IMR-90 (cell line): ENCODE measurements around the gene NFE2. TPM values are rescaled to one million over a fixed set of nuclear protein-coding genes. Genes with fewer than 3 reads are reported as not detected.

Source experiments
- ATAC-seq: fragments of 200-7000 bp; cut with Tn5 transposase; 2 replicates; pipeline ENCODE4 v1.9.1; 2020; ENCODE audit warnings: low read depth, mild to moderate bottlenecking, moderate library complexity
- BruUV-seq: library from RNA; stranded (reverse); fragments of 400-500 nt; replicated peaks from 2 replicates; lab custom pipeline; 2021; lab: Mats Ljungman, UMichigan
- CTCF ChIA-PET: fragments of 300-600 bp; formaldehyde crosslinking; extraction: SDS; loops from one replicate; lab custom pipeline; 2021; ENCODE audit warnings: antibody characterized with exemption; lab: Yijun Ruan, JAX
- POLR2A ChIA-PET: fragments of 300-600 bp; sonication (Branson Sonifier 250); formaldehyde crosslinking; loops from one replicate; lab custom pipeline; 2022; ENCODE audit warnings: antibody characterized with exemption; ENCODE audit not compliant: unreplicated experiment; lab: Charles Lee
- DNase-seq: peaks from one replicate; pipeline ENCODE4 v3.0.0; 2013
- H2AFZ ChIP-seq: replicated peaks from 2 replicates; pipeline ENCODE3; 2013; ENCODE audit warnings: low read length, mild to moderate bottlenecking; ENCODE audit not compliant: poor library complexity
- H2AK5ac ChIP-seq: 2 replicates; pipeline ENCODE4 v1.6.1; 2013; ENCODE audit warnings: low read depth, low read length, inconsistent platforms
- H2AK9ac ChIP-seq: replicated peaks from 2 replicates; pipeline ENCODE3; 2013; ENCODE audit warnings: mild to moderate bottlenecking, low read depth, low read length, moderate library complexity; ENCODE audit not compliant: poor library complexity
- H2BK120ac ChIP-seq: 2 replicates; pipeline ENCODE4 v1.6.1; 2013; ENCODE audit warnings: low read depth, low read length, inconsistent platforms
- H2BK15ac ChIP-seq: 3 replicates; pipeline ENCODE4 v1.6.1; 2013; ENCODE audit warnings: low read depth, low read length, inconsistent platforms
- H2BK20ac ChIP-seq: 2 replicates; pipeline ENCODE4 v1.6.1; 2013; ENCODE audit warnings: low read depth, mild to moderate bottlenecking, inconsistent platforms, low read length, moderate library complexity
- H2BK5ac ChIP-seq: 2 replicates; pipeline ENCODE4 v1.6.1; 2013; ENCODE audit warnings: mild to moderate bottlenecking, low read depth, low read length, inconsistent platforms; ENCODE audit not compliant: poor library complexity, severe bottlenecking
- H3K14ac ChIP-seq: replicated peaks from 2 replicates; pipeline ENCODE4 v1.6.1; 2013; ENCODE audit warnings: low read depth, low read length, inconsistent platforms
- H3K18ac ChIP-seq: 2 replicates; pipeline ENCODE4 v1.6.1; 2013; ENCODE audit warnings: low read depth, low read length, control low read depth
- H3K23ac ChIP-seq: 2 replicates; pipeline ENCODE4 v1.6.1; 2013; ENCODE audit warnings: low read depth, low read length, inconsistent platforms
- H3K27ac ChIP-seq: 2 replicates; pipeline ENCODE4 v1.5.1; 2013; ENCODE audit warnings: mild to moderate bottlenecking, control low read depth, low read length; ENCODE audit not compliant: insufficient read depth
- H3K27me3 ChIP-seq: 2 replicates; pipeline ENCODE4 v1.6.1; 2013; ENCODE audit warnings: low read length; ENCODE audit not compliant: control insufficient read depth, insufficient read depth
- H3K36me3 ChIP-seq: 2 replicates; pipeline ENCODE4 v1.6.1; 2013; ENCODE audit warnings: low read length, mixed read lengths; ENCODE audit not compliant: control insufficient read depth, insufficient read depth
- H3K4ac ChIP-seq: 2 replicates; pipeline ENCODE4 v1.6.1; 2013; ENCODE audit warnings: low read depth, low read length, inconsistent platforms
- H3K4me1 ChIP-seq: 2 replicates; pipeline ENCODE4 v1.6.1; 2013; ENCODE audit warnings: low read length, mixed read lengths; ENCODE audit not compliant: control insufficient read depth, insufficient read depth
- H3K4me2 ChIP-seq: 2 replicates; pipeline ENCODE4 v1.6.1; 2013; ENCODE audit warnings: low read depth, mild to moderate bottlenecking, control low read depth, low read length, moderate library complexity
- H3K4me3 ChIP-seq: 2 replicates; pipeline ENCODE4 v1.5.1; 2013; ENCODE audit warnings: low read depth, mild to moderate bottlenecking, control low read depth, low read length, moderate library complexity; ENCODE audit not compliant: insufficient read depth
- H3K56ac ChIP-seq: 2 replicates; pipeline ENCODE4 v1.6.1; 2013; ENCODE audit warnings: low read length, inconsistent platforms; ENCODE audit not compliant: insufficient read depth; ENCODE audit errors: extremely low read depth
- H3K79me1 ChIP-seq, 2 experiments: 2 replicates each; pipeline ENCODE4 v1.6.1; 2013; ENCODE audit warnings: low read length in 2 of 2, inconsistent platforms in 1 of 2, low read depth in 1 of 2
- H3K9ac ChIP-seq: 2 replicates; pipeline ENCODE4 v1.6.1; 2013; ENCODE audit warnings: low read depth, low read length, control low read depth
- H3K9me1 ChIP-seq: 2 replicates; pipeline ENCODE4 v1.6.1; 2013; ENCODE audit warnings: low read length, inconsistent platforms; ENCODE audit not compliant: insufficient read depth
- H3K9me3 ChIP-seq: 2 replicates; pipeline ENCODE4 v1.6.1; 2013; ENCODE audit warnings: low read length; ENCODE audit not compliant: control insufficient read depth, insufficient read depth
- H4K20me1 ChIP-seq: 2 replicates; pipeline ENCODE4 v1.6.1; 2013; ENCODE audit warnings: low read length, inconsistent platforms; ENCODE audit not compliant: insufficient read depth
- H4K5ac ChIP-seq: 2 replicates; pipeline ENCODE4 v1.6.1; 2013; ENCODE audit warnings: mild to moderate bottlenecking, low read depth, low read length, control low read depth
- H4K8ac ChIP-seq, 2 experiments: 2 replicates each; pipeline ENCODE4 v1.6.1; 2013; ENCODE audit warnings: low read depth in 2 of 2, low read length in 2 of 2, control low read depth in 1 of 2, inconsistent platforms in 1 of 2
- H4K91ac ChIP-seq: 2 replicates; pipeline ENCODE4 v1.6.1; 2013; ENCODE audit warnings: low read depth, low read length, inconsistent platforms; ENCODE audit not compliant: insufficient read depth
- BHLHE40 ChIP-seq: fragments of 150-350 bp; IDR thresholded peaks from 2 replicates; pipeline ENCODE4 v1.6.1; 2016; ENCODE audit warnings: mild to moderate bottlenecking, low read depth, low read length
- CHD1 ChIP-seq: IDR thresholded peaks from 2 replicates; pipeline ENCODE4 v1.6.1; 2012; ENCODE audit warnings: low read depth, low read length, improper control_type of control experiment
- CTCF ChIP-seq: conservative IDR thresholded peaks from 2 replicates; pipeline ENCODE4 v1.5.1; 2012; ENCODE audit warnings: mild to moderate bottlenecking, low read depth, low read length, improper control_type of control experiment
- ELK1 ChIP-seq: fragments of 150-350 bp; IDR thresholded peaks from 2 replicates; pipeline ENCODE4 v1.6.1; 2016; ENCODE audit warnings: low read depth, mild to moderate bottlenecking, low read length, moderate library complexity, borderline replicate concordance
- FOS ChIP-seq: fragments of 150-350 bp; IDR thresholded peaks from 2 replicates; pipeline ENCODE4 v1.6.1; 2016; ENCODE audit warnings: low read depth, low read length
- MAFK ChIP-seq: IDR thresholded peaks from 2 replicates; pipeline ENCODE4 v1.6.1; 2012; ENCODE audit warnings: low read depth, low read length, improper control_type of control experiment
- MAZ ChIP-seq: IDR thresholded peaks from 2 replicates; pipeline ENCODE4 v1.6.1; 2012; ENCODE audit warnings: low read depth, mild to moderate bottlenecking, low read length, improper control_type of control experiment, moderate library complexity, borderline replicate concordance
- MXI1 ChIP-seq: IDR thresholded peaks from 2 replicates; pipeline ENCODE4 v1.6.1; 2012; ENCODE audit warnings: low read depth, mild to moderate bottlenecking, low read length, moderate library complexity, borderline replicate concordance
- NFE2L2 ChIP-seq: fragments of 150-350 bp; IDR thresholded peaks from 2 replicates; pipeline ENCODE4 v1.6.1; 2016; ENCODE audit warnings: low read depth, mild to moderate bottlenecking, low read length
- POLR2A ChIP-seq: IDR thresholded peaks from 2 replicates; pipeline ENCODE4 v1.6.1; 2012; ENCODE audit warnings: mild to moderate bottlenecking, low read depth, low read length
- RAD21 ChIP-seq: IDR thresholded peaks from 2 replicates; pipeline ENCODE4 v1.6.1; 2012; ENCODE audit warnings: low read length, improper control_type of control experiment
- RFX5 ChIP-seq: IDR thresholded peaks from 2 replicates; pipeline ENCODE4 v1.8.0; 2012; ENCODE audit warnings: low read depth, mild to moderate bottlenecking, low read length, moderate library complexity
- SMC3 ChIP-seq: fragments of 150-350 bp; IDR thresholded peaks from 2 replicates; pipeline ENCODE4 v1.6.1; 2016; ENCODE audit warnings: low read depth, mild to moderate bottlenecking, antibody characterized with exemption, low read length, moderate library complexity
- WGBS, 2 experiments: methylation state at CpG; one replicate each; pipeline versions ENCODE4 v1.1.5 to v1.1.7; 2013; ENCODE audit warnings: missing lambda C conversion rate in 2 of 2; ENCODE audit not compliant: insufficient read length in 1 of 2; ENCODE audit errors: extremely low coverage in 2 of 2; 5-methylcytosine and 5-hydroxymethylcytosine counted together
- dilution Hi-C: fragments of 300-500 bp; cut with HindIII; formaldehyde crosslinking; loops from one replicate; pipeline ENCODE4 v1.14.3; 2018; ENCODE audit warnings: low sequenced_read_pairs; ENCODE audit not compliant: unreplicated experiment
- in situ Hi-C: fragments of 300-500 bp; cut with MboI; formaldehyde crosslinking; loops from 3 replicates; pipeline ENCODE4 v1.14.3; 2019; ENCODE audit warnings: low sequenced_read_pairs, inconsistent platforms, mixed read lengths
- intact Hi-C: fragments of 100-400 bp; cut with micrococcal nuclease; formaldehyde crosslinking; loops from 2 replicates; pipeline ENCODE4 v1.10.0; 2022
- polyA plus RNA-seq, 3 experiments: library from polyadenylated mRNA; depleted of rRNA; stranded (reverse); fragments of >200 nt; gene quantifications; 2 replicates each; pipeline ENCODE4 v1.2.3, GENCODE V29; 2012; ENCODE audit warnings: low replicate concordance in 1 of 3
- total RNA-seq: library from RNA; depleted of rRNA; stranded (reverse); fragments of >200 nt; gene quantifications from 2 replicates; pipeline ENCODE4 v1.2.3, GENCODE V29; 2012

Gene NFE2
- total and polyA plus RNA-seq, 2 of the 4 experiments (the other 2 are of a cell fraction): 0.18 to 0.32 TPM

- Histone ChIP-seq H3K14ac (no peak overlapping the region), H4K91ac (no peak overlapping the region), H3K18ac (no peak overlapping the region), H3K4ac (no peak overlapping the region), H2AK9ac (no peak overlapping the region), H3K36me3 (no peaks in the 10 kb centered on the region), H2BK15ac (no peak overlapping the region), H3K23ac (no peak overlapping the region), H3K4me1 (peaks cover 3% of the 10 kb centered on the region), H4K8ac (no peak overlapping the region), H4K20me1 (no peaks in the 10 kb centered on the region), H2AK5ac (no peak overlapping the region), H3K27me3 (peaks cover 21% of the 10 kb centered on the region), H3K9me3 (no peaks in the 10 kb centered on the region), H2BK120ac (no peak overlapping the region), H3K56ac (no peak overlapping the region), H3K79me1 (no peaks in the 10 kb centered on the region), H3K9me1 (no peaks in the 10 kb centered on the region), H3K27ac (no peak overlapping the region), H4K5ac (no peak overlapping the region), H3K4me3 (no peak overlapping the region), H2BK20ac (no peak overlapping the region), H3K9ac (no peak overlapping the region), H2AFZ (no peak overlapping the region), H2BK5ac (no peak overlapping the region), H3K4me2 (no peak overlapping the region)
- CTCF ChIA-PET: interaction anchor here (1.1 to 1.2 kb wide), 2 partner anchors 29 to 53 kb away, joined by 3 read pairs; no protein-coding TSS in a partner anchor
- dilution Hi-C loops (no loop called here), in situ Hi-C loops (no loop called here), intact Hi-C loops (no loop called here)
- POLR2A ChIA-PET: interaction anchor here (0.7 kb wide), 1 partner anchor 1022 kb away, joined by 5 read pairs; no protein-coding TSS in a partner anchor
- WGBS, 2 experiments: 67% methylated on average over 1 of the region's 8 CpGs; no CpG with 5 or more reads in 1 of the 2 experiments
- TF ChIP-seq RAD21 (no peak), NFE2L2 (no peak), POLR2A (no peak), ELK1 (no peak), SMC3 (no peak), MAFK (no peak), CTCF (no peak), RFX5 (no peak), MAZ (no peak), BHLHE40 (no peak), CHD1 (no peak), MXI1 (no peak), FOS (no peak)
- BruUV-seq: no TSS peak
- no peak for DNase-seq
- no peak for ATAC-seq
Measured at GRCh38 chr12:54306925-54307741, 6.3 kb upstream of the NFE2 start.
